GM21390 (cell line): ENCODE measurements around the gene RASSF10.

Source experiments
- ATAC-seq: cut with Tn5 transposase; IDR thresholded peaks from one replicate; pipeline ENCODE4 v1.9.1; 2021; ENCODE audit not compliant: unreplicated experiment

The RASSF10 gene

GRCh38 chr11:13053255-13053917, 44.3 kb downstream of the RASSF10 start:
- no peak for ATAC-seq

- no peak for ATAC-seq
These were observed 45.2 kb downstream of the RASSF10 start for GRCh38 chr11:13054278-13054677.

GRCh38 chr11:13055200-13055599, 46.1 kb downstream of the RASSF10 start:
- ATAC-seq = no peak

- no peak for ATAC-seq
These were observed 52.3 kb downstream of the RASSF10 start for GRCh38 chr11:13061294-13061990.
